T-helper 1 cell treated with Interleukin-12 subunit alpha and Interleukin-12 subunit beta and Interleukin-4 antibody, amounts not matched to agents 30 ng/mL and 1 ng/mL, for 36 hours (primary cell): ENCODE data around the gene COQ7. TPM values are rescaled to one million over a fixed set of nuclear protein-coding genes. Genes with fewer than 3 reads are reported as not detected.

Experiments used
- intact Hi-C: fragments of 100-400 bp; cut with micrococcal nuclease; formaldehyde crosslinking; loops from one replicate; pipeline ENCODE4 v1.15.1; 2024
- total RNA-seq: library from RNA; stranded (reverse); gene quantifications from 2 replicates; pipeline ENCODE4 v1.2.3, GENCODE V29; 2022

Gene COQ7
- total RNA-seq, 1 donor from 2014 or later: 12.2 TPM

DNA sequence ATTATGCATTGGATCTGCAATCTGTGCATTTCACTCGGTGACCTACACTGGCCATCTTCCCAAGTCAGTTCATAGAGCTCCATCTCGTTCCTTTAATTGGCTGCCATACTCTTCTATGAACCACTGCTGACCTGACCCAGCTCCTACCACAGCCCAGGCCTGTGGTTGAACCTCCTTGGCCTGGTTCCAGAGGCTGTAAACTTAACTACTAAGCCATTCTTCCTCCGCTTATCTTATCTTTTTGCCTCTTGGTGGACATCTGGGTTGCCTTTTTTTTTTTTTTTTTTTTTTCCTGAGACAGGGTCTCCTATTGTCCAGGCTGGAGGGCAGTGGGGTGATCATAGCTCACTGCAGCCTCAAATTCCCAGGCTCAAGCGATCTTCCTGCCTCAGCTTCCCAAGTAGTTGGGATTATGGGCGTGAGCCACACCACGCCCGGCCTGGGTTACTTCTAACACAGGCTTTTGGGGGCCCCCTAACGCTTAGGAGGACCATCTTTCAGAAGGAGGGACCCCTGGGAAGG is 18.3 kb downstream of the COQ7 start:
- intact Hi-C loops: loop anchor here (1.0 kb wide), 7 partner anchors 18 to 801 kb away; partner anchors contain the start of gene COQ7

DNA sequence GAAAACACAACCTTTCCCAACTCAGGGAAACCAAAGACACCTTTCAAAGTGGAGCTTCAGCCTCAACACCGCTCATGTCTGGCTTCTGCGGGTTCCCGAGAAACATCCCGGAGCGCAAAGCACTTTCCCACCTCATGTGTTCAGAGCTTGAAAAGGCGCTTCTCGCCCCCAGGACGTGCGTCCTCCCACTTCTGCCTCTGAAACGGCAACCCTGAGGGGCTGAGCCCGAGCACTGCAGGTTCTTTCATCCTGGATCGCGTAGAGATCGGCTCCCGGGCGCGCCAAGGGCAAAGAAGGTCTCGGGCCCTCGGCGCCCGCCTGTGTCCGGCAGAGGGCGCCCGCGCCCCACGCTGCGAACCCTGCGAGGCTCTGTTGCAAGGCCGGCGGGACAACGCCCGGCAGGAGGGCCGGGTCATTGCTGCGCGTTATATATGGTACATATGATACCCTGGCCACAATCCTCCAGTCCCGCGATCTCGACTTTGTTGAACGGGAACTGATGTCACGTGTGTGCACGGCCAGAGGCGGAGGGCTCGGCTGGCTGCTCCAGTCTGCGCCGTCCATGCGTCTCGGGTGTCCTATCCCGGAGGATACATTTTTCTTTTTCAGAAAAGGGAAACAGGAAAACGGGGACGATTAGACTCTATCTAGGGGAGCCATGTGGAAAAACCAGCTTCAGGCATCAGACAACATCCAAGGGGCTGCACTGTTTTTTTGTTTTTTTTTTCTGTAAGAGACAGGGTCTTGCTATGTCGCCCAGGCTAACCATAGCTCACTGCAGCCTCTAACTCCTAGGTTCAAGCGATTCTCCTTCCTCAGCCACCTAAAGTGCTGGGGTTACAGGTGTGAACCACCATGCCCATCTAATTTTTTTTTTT is 19.1 kb downstream of the COQ7 start:
- intact Hi-C loops: loop anchor here (1.0 kb wide), 7 partner anchors 19 to 800 kb away; partner anchors contain the start of gene COQ7

DNA sequence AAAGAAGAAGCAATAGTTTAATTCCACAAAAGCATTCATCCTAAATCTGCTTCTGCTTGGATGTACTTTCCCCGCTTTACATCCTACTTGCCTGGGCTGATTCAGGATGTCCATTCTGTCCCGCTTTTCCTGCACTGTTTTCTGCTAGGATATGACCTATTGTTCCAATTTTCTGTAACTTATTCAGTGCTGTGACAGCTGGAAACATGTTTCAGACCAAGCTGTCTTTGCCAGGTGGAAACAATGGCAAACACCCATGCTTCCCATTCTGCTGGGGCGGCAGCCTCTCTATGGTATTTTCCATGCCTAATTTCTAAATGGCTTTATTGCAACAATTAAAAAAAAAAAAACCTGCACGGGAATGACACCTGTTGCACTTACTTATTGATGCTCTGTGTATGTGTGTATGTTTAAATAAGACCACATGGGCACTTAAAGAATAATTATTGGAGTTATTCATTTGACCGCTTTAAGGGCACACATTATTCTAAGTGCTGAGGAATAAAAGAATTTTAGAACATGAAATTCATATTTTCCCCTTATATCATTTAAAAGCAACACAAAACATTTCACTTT is 21.0 kb downstream of the COQ7 start:
- intact Hi-C loops: no loop called here

DNA sequence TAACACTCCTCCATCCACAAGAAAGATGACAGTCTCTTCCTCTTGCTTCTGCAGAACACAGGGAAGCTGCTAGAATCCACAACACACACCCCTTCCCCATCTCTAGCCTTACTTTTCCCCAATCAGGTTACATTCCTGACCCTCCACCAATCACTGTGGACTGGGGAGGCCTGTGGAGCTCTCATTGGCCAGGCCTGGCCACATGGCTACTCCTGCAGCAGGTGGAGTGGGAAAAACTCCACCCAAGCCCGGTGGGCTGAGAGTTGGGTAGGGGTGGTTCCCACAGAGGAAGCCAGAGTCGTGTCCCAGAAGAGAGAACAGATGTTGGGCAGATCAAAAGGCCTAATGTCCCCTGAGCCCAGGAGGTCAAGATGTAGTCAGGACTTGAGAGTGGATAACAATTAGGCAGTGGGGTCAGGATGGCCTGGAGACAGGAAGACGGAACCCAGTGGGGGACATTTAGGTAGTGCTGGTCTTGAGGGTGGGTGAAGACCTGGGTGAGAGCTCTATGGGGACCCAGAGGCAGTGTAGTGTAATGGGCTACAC is 22.1 kb downstream of the COQ7 start:
- intact Hi-C loops: no loop called here

DNA sequence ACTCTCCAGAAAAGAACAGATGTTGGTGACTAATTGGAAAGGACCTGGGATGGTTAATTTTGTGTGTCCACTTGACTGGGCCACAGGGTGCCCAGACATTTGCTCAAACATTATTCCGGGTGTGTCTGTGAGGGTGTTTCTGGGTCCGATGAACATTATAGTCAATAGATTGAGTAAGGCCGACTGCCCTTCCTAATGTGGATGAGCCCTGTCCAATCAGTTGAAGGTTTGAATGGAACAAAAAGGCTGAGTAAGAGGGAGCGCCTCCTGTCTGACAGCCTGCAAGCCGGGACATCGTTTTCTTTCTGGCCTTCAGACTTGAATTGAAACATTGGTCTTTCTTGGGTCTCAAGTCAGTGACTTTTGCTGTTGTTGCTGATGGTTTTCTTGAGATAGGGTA is 23.5 kb downstream of the COQ7 start:
- intact Hi-C loops: no loop called here

DNA sequence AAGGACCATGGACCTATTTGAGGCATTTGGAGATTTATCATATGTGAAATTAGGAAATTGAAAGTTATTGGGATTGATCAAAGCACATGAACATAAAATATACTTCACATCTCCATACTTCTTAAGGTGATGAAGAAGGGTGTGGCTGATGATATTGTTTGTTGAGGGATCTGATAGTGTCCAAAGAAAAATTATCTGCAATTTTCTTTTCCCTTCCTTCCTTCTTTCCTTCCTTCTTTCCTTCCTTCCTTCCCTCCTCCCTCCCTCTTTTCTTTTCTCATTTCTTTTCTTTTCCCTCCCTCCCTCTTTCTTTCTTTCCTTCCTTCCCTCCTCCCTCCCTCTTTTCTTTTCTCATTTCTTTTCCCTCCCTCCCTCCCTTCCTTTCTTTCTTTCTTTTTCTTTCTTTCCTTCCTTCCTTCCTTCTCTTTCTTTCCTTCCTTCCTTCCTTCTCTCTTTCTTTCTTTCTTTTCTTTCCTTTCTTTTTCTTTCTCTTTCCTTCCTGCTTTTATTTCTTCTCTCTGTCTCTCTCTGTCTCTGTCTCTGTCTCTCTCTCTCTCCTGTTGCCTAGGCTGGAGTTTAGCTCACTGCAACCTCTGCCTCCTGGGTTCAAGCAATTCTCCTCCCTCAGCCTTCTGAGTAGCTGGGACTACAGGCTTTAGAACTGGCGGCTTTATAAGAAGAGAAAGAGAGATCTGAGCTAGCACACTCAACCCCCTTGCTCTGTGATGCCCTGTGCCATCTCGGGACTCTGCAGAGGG is 25.4 kb downstream of the COQ7 start:
- intact Hi-C loops: no loop called here

DNA sequence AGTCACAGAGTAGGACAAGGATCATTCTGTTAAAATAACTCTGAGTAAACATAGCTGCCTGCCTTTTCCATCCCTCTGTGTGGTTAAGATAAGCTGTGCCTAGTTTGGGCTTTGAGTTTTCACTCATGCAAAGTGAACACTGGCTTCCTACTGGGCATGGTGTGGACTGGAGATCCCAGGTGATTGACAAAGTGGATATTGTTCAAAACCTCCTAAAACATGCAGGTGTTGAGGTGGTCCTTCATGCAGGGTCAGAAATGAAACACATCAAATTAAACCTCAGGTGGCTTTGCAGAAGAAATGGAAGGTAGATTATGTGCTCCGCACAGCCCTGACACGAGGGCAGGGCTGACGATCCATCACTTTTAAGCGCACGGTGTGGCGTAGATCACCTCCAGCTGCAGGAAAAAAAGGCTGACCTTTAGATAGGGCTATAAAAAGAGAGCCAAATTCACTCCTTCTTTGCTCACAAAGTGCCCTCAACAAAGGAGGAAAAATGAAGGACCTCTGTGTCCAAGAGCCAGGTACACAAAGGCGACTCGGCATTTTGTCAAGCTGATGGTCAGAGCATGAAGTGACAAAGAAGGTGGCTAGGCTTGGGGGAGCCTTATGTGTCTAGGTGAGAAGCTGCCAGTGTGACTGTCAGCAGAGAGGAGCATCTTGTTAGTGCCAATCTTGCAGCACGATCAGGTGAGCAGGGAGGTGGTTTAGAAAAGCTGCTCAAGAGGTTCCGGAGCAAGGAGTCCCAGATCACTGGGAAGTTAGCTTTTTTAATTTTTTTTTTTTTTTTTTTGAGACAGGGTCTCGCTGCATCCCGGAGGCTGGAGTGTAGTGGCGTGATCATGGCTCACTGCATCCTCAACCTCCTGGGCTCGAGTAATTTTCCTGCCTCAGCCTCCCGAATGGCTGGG is 26.5 kb downstream of the COQ7 start:
- intact Hi-C loops: no loop called here

DNA sequence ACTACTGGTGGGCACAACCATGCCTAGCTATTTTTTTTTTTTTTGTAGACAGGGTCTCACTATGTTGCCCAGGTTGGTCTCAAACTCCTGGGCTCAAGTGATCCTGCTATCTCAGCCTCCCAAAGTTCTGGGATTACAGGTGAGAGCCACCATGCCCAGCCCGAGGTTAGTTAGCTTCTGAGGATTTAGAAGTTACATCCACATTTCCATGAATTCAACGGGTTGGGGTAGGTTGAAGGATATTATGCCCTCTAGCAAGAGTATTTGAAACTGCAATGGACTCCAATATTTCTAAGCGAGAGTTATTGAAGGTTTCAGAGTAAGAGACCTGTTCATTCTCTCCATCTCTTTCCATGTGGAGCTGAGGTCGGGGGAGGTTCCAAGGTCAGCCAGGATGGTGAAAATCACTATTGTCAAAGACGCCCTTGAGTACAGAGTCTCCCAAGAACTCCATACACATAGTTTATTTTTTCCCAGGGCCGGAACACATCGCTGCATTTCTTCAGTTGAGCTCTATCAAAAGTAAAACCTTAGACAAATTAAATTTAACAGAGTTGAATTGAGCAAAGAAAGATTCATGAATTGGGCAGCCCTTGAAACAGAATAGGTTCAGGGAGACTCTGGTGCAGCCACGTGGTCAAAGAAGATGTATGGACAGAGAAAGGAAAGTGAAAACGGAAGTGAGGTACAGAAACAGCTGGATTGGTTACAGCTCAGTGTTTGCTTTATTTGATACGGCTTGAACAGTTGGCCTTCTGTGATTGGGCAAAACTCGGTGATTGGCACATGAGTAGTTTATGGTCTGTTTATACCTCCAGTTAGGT is 27.3 kb downstream of the COQ7 start:
- intact Hi-C loops: no loop called here

DNA sequence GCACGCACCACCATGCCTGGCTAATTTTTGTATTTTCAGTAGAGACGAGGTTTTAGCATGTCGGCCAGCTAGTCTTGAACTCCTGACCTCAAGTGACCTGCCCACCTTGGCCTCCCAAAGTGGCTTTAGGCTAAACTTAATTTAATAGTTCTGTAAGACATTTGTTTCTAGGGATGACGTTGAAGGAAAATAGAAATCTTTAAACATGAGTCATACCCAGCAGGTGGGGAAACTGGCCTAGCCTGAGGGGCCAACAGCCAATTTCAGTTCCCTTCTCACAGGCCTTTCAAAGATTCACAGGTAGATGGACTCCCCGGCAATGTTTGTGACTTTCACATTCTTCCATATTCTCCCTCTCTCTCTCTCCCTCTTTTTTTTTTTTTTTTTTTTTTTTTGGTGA is 28.2 kb downstream of the COQ7 start:
- intact Hi-C loops: no loop called here

DNA sequence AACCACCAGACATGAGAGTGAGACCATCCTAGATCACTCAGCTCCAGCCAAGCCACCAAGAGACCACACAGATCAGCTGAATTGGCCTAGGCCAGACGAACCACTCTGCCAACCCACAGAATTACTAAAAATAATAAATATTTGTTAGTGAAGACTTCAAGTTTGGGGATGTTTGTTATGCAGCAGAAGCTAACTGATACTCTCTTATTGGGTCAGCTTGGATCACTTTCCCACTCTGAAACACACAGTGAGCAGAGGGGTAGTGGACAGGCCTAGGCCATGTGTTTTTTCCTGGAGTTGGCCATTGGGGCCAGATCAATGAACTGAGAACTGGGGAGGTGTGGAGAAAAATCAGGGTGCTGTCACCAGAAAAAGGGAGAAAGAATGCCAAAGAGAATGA is 30.8 kb downstream of the COQ7 start:
- intact Hi-C loops: no loop called here

DNA sequence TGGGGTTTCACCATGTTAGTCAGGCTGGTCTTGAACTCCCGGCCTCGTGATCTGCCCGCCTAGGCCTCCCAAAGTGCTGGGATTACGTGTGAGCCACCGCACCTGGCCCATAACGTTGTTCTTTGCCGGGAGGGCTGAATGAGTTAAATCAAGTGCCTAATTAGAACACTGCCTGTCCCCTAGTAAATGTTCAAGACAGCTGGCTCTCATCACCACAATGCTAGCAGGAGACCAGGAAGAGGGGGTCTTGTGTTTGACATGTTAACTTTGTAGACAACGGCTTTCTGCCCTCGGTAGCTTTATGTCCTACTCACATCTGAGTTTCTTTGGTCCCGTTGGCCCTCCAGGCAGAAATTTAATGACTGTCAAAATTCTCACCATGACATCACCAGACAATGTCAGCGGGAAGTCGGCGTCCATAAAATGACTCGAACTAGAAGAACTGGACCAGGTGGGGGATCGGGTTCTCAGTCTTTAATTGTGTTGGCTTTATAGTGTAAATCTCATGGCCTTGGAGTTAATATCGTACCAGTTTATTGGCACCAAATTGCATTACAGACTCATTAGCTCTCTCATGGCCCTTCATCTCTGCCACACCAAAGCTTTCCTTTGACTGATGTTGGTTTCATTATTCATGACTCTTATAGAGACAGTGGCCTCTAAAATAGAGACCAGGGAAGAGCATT is 34.9 kb downstream of the COQ7 start:
- intact Hi-C loops: no loop called here

DNA sequence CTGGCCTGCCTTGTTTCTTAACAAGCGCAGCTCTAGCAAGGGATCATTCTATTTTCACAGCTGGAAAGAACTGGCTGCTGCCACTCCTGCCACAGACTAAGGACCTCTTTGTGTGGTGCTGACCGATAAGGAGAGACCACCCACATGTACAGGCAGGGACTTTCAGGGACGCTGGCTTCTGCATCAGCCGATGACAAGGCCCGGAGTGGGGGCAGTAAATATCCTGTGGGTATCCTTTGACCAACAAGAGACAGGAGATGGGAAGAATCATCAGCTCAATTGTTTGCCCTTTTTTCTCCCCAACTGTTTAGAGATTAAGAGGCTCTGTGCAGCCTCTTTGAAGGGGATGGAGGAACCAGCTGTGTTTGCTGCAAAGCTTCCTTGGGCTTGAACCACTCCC is 37.2 kb downstream of the COQ7 start:
- intact Hi-C loops: no loop called here

DNA sequence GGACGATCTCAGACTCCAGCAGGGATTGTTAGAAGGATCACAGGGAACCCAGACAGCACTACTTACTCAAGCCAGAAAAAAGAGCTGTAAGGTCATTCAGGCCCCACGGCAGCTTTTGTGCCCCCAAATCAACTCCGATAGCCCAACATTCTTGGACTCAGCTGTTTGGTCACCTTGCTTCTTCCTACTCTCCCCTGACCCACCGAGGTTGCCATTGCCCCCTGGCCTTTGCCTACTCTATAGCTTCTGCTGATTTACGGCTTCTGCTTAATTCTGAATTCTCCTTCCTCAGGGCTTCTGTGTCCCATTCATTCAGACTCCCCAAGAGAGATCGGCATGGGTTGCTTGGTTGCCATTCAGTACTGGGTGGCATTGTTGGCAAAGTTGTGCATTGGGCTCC is 37.7 kb downstream of the COQ7 start:
- intact Hi-C loops: no loop called here

DNA sequence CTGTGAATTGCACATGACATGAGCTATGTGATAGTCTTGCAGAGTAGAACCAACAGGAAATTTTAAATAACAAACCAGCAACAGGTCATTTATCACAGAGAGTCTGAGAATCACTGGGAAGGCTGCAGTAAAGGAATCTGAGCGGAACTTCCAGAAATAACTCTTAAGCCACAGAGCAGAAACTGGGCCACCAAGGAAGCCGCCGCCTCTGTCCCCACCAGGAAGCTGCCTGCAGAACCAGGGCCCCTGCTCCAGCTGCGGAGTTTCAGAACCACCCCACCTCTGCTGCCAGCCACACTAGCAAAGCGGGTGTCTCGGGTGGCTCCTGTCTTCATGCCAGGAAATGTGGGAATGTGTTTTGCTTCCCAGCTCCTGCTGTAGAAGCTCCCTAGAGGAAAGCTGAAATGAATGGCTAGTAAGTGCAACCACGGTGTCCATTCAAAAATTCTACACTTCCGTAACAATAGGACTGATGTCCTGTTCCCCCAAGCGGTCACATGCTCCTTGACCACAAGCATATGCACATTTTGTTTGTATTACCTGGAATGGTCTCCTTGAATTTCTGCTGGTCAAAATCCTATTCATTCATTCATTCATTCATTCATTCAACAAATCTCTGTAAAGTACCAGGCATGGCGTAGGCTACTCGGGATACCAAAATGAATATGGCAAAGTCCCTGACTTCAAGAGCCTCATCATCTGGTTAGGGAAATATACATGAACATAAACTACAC is 38.6 kb downstream of the COQ7 start:
- intact Hi-C loops: no loop called here

DNA sequence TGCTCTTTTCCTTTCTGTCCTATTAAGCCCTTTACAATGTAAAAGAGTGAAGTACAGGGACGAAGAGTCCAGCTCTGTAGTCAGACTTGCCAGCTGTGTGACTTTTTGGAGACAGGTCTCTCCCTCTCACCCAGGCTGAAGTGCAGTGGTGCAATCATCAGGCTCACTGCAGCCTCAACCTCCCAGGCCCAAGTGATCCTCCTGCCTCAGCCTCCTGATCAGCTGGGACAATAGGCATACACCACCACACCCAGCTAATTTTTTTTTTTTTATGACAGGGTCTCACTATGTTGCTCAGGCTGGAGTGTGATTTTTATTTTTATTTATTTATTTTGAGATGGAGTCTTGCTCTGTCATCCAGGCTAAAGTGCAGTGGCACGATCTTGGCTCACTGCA is 39.2 kb downstream of the COQ7 start:
- intact Hi-C loops: no loop called here

DNA sequence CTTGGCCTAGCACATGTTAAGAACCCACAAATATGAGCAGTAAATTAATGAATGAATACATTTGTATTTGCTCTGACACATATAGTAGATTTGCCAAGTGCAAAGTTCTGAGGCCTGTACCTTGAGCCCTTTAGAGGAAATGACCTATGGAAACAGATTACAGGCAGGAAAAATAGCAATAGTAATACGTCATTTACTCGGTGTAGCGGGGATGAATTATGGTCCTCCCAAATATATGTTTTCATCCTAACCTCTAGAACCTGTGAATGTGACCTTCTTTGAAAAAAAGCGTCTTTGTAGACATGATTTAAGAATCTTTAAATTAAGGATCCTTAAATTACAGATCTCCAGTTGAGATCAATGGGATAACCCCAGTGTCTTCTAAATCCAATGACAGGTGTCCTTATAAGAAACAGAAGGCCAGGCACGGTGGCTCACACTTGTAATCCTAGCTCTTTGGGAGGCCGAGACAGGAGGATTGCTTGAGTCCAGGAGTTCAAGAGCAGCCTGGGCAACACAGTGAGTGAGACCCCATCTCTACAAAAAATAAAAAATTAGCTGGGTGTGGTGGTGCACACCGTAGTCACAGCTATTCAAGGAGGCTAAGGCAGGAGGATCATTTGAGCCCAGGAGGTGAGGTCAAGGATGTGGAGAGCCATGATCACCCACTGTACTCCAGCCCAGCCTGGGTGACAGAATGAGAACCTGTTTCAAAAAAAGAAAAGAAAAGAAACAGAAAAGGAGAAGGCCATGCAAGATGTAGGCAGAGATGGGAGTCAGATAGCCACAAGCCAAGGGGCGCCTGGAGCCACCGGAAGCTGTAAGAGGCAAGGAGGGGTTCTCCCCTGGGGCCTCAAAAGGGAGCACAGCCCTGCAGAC is 41.2 kb downstream of the COQ7 start:
- intact Hi-C loops: no loop called here

DNA sequence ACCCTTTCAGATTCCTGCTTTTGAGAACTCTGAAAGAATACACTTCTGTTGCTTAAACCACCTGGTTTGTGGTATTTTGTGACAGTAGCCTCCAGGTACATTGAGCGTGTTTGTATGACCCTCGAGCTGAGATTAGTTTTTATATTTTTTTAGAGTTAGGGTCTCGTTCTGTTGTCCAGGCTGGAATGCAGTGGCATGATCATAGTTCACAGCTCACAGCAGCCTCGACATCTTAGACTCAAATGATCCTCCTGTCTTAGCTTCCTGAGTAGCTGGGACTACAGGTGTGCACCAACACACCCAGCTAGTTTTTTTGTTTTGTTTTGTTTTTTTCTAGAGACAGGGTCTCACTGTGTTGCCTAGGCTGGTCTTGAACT is 41.9 kb downstream of the COQ7 start:
- intact Hi-C loops: no loop called here
